Measurements from ENCODE around the gene LENG8. TPM values are rescaled to one million over a fixed set of nuclear protein-coding genes. Genes with fewer than 3 reads are reported as not detected.

The LENG8 gene
- polyA plus RNA-seq, 3 donors = 3.6 to 341 (median 5.8) TPM

DNA sequence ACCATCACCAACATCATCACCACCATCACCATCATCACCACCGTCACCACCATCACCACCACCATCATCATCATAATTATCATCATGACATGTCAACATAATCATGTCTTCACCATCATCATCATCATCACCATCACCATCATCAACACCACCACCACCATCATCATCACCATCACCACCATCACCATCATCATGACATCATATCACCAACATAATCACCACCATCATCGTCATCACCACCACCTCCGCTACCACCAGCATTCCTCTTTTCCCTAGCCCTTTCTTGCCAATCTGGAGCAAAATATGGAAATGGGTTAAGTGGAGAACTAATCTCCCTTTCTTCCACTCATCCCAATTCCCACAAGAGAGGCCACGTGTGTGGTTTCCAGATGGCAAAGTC, 34.8 kb upstream of the LENG8 start:
- no peak for TF ChIP-seq CTCF (IDR thresholded peaks at IDR 0.05)
- H3K27me3 Mint-ChIP-seq (ENCODE audit: low read depth in 3 of 3) = peaks cover 54 to 69% (median 64%) of the 10 kb centered on the region in 3 donors
- H3K4me2 ChIP-seq (replicated peaks; ENCODE audit: extremely low read depth, low read length, poor library complexity, severe bottlenecking) = no peak overlapping the region
- DNase-seq = no peak
- no peaks in the 10 kb centered on the region for H4K20me1 ChIP-seq (ENCODE audit: insufficient read depth, low read length)
- intact Hi-C loops (cut with micrococcal nuclease) = loop anchor here in 1 of 2 donors (10.0 kb wide), 1 partner anchor 121 kb away; no protein-coding TSS in a partner anchor
- peaks cover 0 to 6% of the 10 kb centered on the region in 2 donors for H3K36me3 Mint-ChIP-seq
- H3K4me3 ChIP-seq (replicated peaks in 1 of 3; ENCODE audit: low read depth in 2 of 3, low read length in 3 of 3) = no peak overlapping the region
- no peak overlapping the region for H2AFZ ChIP-seq (ENCODE audit: insufficient read depth, low read depth, low read length, poor library complexity, severe bottlenecking)
- H3K27ac ChIP-seq (ENCODE audit: low read depth in 1 of 2, low read length in 2 of 2) = no peak overlapping the region
- H3K79me2 ChIP-seq (ENCODE audit: insufficient read depth, low read length) = no peaks in the 10 kb centered on the region
- H3K9ac ChIP-seq (ENCODE audit: insufficient read depth, low read length, poor library complexity, severe bottlenecking) = no peak overlapping the region
- no peaks in the 10 kb centered on the region for H3K36me3 ChIP-seq (replicated peaks in 1 of 2; ENCODE audit: control insufficient read depth in 1 of 2, insufficient read depth in 2 of 2, low read length in 2 of 2)
- WGBS (ENCODE audit: insufficient coverage) = 93% methylated on average over 1 of the region's 4 CpGs
- H3K9me3 Mint-ChIP-seq = peaks cover 8 to 23% (median 18%) of the 10 kb centered on the region in 7 donors
- no peak overlapping the region for H3K27ac Mint-ChIP-seq
- H3K4me1 ChIP-seq (ENCODE audit: control insufficient read depth in 1 of 2, insufficient read depth in 2 of 2, low read length in 2 of 2) = peaks cover 12 to 15% of the 10 kb centered on the region in 2 donors
- H3K4me3 Mint-ChIP-seq = peak overlapping the region in 1 of 2 donors; percentile 37
- peaks cover 14% of the 10 kb centered on the region for H3K4me1 Mint-ChIP-seq
- peaks cover 33 to 52% of the 10 kb centered on the region in 2 donors for H3K27me3 ChIP-seq (ENCODE audit: control insufficient read depth in 2 of 2, insufficient read depth in 2 of 2, low read length in 2 of 2)
- peaks cover 0 to 10% of the 10 kb centered on the region in 2 donors for H3K9me3 ChIP-seq (replicated peaks in 1 of 2; ENCODE audit: control insufficient read depth in 1 of 2, insufficient read depth in 1 of 2, low read length in 2 of 2)

- peaks cover 56 to 71% (median 56%) of the 10 kb centered on the region in 3 donors for H3K27me3 Mint-ChIP-seq (ENCODE audit: low read depth in 3 of 3)
- Histone ChIP-seq H4K20me1 (ENCODE audit: insufficient read depth, low read length) (no peaks in the 10 kb centered on the region), H3K27me3 (ENCODE audit: control insufficient read depth in 2 of 2, insufficient read depth in 2 of 2, low read length in 2 of 2) (peaks cover 30 to 63% of the 10 kb centered on the region in 2 donors), H3K4me1 (ENCODE audit: control insufficient read depth in 1 of 2, insufficient read depth in 2 of 2, low read length in 2 of 2) (peaks cover 12 to 15% of the 10 kb centered on the region in 2 donors), H3K9ac (ENCODE audit: insufficient read depth, low read length, poor library complexity, severe bottlenecking) (no peak within 1 kb of the TSS), H3K27ac (ENCODE audit: low read depth in 1 of 2, low read length in 2 of 2) (no peak within 1 kb of the TSS), H3K4me3 (replicated peaks in 1 of 3; ENCODE audit: low read depth in 2 of 3, low read length in 3 of 3) (no peak within 1 kb of the TSS), H3K9me3 (replicated peaks in 1 of 2; ENCODE audit: control insufficient read depth in 1 of 2, insufficient read depth in 1 of 2, low read length in 2 of 2) (peaks cover 0 to 10% of the 10 kb centered on the region in 2 donors), H2AFZ (ENCODE audit: insufficient read depth, low read depth, low read length, poor library complexity, severe bottlenecking) (no peak within 1 kb of the TSS), H3K4me2 (replicated peaks; ENCODE audit: extremely low read depth, low read length, poor library complexity, severe bottlenecking) (no peak within 1 kb of the TSS), H3K79me2 (ENCODE audit: insufficient read depth, low read length) (no peaks in the 10 kb centered on the region), H3K36me3 (replicated peaks in 1 of 2; ENCODE audit: control insufficient read depth in 1 of 2, insufficient read depth in 2 of 2, low read length in 2 of 2) (no peaks in the 10 kb centered on the region)
- H3K9me3 Mint-ChIP-seq = peaks cover 7 to 24% (median 18%) of the 10 kb centered on the region in 7 donors
- peak within 1 kb of the TSS in 1 of 2 donors; percentile 61 for H3K4me3 Mint-ChIP-seq
- peaks cover 14% of the 10 kb centered on the region for H3K4me1 Mint-ChIP-seq
- H3K27ac Mint-ChIP-seq = peak within 1 kb of the TSS in 1 of 7 donors; percentile 19
- peaks cover 0 to 6% of the 10 kb centered on the region in 2 donors for H3K36me3 Mint-ChIP-seq
- 1% methylated on average over 33 of the region's 68 CpGs for WGBS (ENCODE audit: insufficient coverage)
- TF ChIP-seq CTCF (IDR thresholded peaks at IDR 0.05) = peak; percentile 60
- intact Hi-C loops (cut with micrococcal nuclease) = loop anchor here in 1 of 2 donors (10.0 kb wide), 1 partner anchor 119 kb away; no protein-coding TSS in a partner anchor
- DNase-seq = no peak
Measured at GRCh38 chr19:54415208-54415900, 33.6 kb upstream of the LENG8 start, which contains the start of gene TTYH1. TSS of gene TTYH1 (plus strand) at chr19:54415464. CDS start at chr19:54415553, 89 bp downstream.

Data from CD14-positive monocyte (primary cell).